SU-DHL-6 (cell line): ENCODE measurements around the gene ZNF219.

Experiments used
- H2AFZ ChIP-seq: fragments of 200-600 bp; sonication (generic); 2 replicates; pipeline ENCODE4 v1.6.1; 2014; ENCODE audit warnings: low read depth, mild to moderate bottlenecking, moderate library complexity, mixed read lengths, antibody characterized with exemption, low read length; ENCODE audit not compliant: severe bottlenecking
- H3F3A ChIP-seq: fragments of 200-600 bp; shearing (Covaris generic); 2 replicates; pipeline ENCODE4 v1.6.0; 2016; ENCODE audit warnings: antibody characterized with exemption, mild to moderate bottlenecking; ENCODE audit not compliant: insufficient read depth
- H3K27ac ChIP-seq: fragments of 200-600 bp; sonication (generic); 2 replicates; pipeline ENCODE4 v1.5.1; 2016; ENCODE audit warnings: low read depth, mild to moderate bottlenecking, low read length, moderate library complexity, mixed read lengths
- H3K27me3 ChIP-seq: fragments of 200-600 bp; sonication (generic), shearing (Covaris generic); 2 replicates; pipeline ENCODE4 v1.6.0; 2014; ENCODE audit warnings: mild to moderate bottlenecking, low read length
- H3K36me3 ChIP-seq: fragments of 200-600 bp; sonication (generic); 2 replicates; pipeline ENCODE4 v1.6.1; 2014; ENCODE audit warnings: mild to moderate bottlenecking, low read length, mixed read lengths
- H3K4me2 ChIP-seq: fragments of 300-600, 200-600 bp; shearing (Covaris generic), sonication (generic); 2 replicates; pipeline ENCODE4 v1.6.0; 2014; ENCODE audit warnings: low read length, low read depth, mild to moderate bottlenecking; ENCODE audit not compliant: poor library complexity, severe bottlenecking
- H3K4me3 ChIP-seq: fragments of 200-600 bp; sonication (generic); 2 replicates; pipeline ENCODE4 v1.5.1; 2014; ENCODE audit warnings: antibody characterized with exemption, low read length, mild to moderate bottlenecking, mixed read lengths; ENCODE audit not compliant: insufficient read depth, poor library complexity, severe bottlenecking
- H3K79me2 ChIP-seq: fragments of 200-600 bp; sonication (generic); 2 replicates; pipeline ENCODE4 v1.6.1; 2014; ENCODE audit warnings: mild to moderate bottlenecking, low read length, moderate library complexity; ENCODE audit not compliant: insufficient read depth
- H3K9ac ChIP-seq: fragments of 200-600 bp; sonication (generic); 2 replicates; pipeline ENCODE4 v1.7.0; 2014; ENCODE audit warnings: mild to moderate bottlenecking, low read length
- H3K9me2 ChIP-seq: fragments of 200-600 bp; sonication (generic); replicated peaks from 2 replicates; pipeline ENCODE4 v1.6.1; 2014; ENCODE audit warnings: low read length; ENCODE audit not compliant: insufficient read depth
- H3K9me3 ChIP-seq: fragments of 200-600 bp; sonication (generic); 2 replicates; pipeline ENCODE4 v1.6.1; 2014; ENCODE audit warnings: low read length, mixed read lengths; ENCODE audit not compliant: insufficient read depth
- H4K20me1 ChIP-seq: fragments of 200-600 bp; sonication (generic); 2 replicates; pipeline ENCODE4 v1.6.1; 2014; ENCODE audit warnings: low read depth, mild to moderate bottlenecking, antibody characterized with exemption, low read length, moderate library complexity, mixed read lengths
- EZH2phosphoT487 ChIP-seq: fragments of 200-600 bp; sonication (generic), shearing (Covaris generic); conservative IDR thresholded peaks from 2 replicates; pipeline ENCODE4 v1.6.1; 2018; ENCODE audit warnings: mild to moderate bottlenecking, antibody characterized with exemption, low read length, moderate library complexity, mixed read lengths
- TF ChIP-seq, protein P1 (sequence below): fragments of 200-600 bp; sonication (generic); IDR thresholded peaks from one replicate; pipeline ENCODE4 v1.5.1; 2017; ENCODE audit warnings: antibody characterized with exemption, mild to moderate bottlenecking, low read length, moderate library complexity; ENCODE audit not compliant: insufficient read depth, poor library complexity, severe bottlenecking

Gene ZNF219

DNA sequence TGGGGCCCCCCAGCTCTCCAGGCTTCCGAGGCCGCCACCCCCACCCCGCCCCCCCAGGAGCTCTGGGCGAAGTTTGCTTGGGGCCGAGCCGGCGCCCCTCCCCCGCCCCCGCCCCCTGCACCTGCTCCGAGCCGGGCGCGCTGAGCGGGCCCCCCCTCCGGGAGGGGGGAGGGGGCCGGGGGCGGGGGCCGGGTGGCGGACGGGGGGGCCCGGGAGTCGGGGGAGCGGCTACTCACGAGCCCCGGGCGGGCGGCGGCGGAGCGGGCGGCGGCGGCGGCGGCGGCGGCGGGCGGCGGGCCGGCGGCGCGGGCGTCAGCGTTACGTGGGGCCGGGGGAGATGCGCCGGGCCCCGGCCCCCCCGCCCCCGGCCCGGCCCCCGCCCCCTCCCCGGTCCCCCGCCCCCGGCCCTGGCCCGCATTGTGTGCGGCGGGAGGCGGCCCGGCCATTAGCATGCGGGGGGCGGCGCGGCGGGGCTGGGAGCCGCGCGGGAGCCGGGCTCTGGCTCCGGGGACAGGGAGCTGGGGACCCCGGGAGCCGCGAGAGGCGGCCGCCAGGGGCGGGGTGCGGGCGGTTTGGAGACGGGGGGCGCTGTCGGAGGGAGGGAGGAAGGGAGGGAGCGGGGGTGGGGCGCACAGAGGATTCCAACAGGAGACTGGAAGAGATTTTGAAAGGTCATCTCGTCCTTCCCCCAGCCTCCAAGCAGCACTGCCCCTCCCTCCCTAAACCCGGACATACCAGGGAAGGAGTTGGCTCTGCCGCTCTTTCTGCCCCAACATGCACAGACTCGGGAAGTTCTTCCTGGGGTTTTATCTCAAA lies at the start of gene ZNF219:
Gene ZNF219 (minus strand): TSS at position 580 of the 816 bp plus-strand sequence. CDS start 5,064 bp downstream, outside the sequence.
- Histone ChIP-seq H3K79me2 (no peaks in the 10 kb centered on the region), H3K9ac (peak within 1 kb of the TSS; percentile 49), H2AFZ (peak within 1 kb of the TSS; percentile 31), H3K9me2 (no peaks in the 10 kb centered on the region), H3K36me3 (no peaks in the 10 kb centered on the region), H4K20me1 (no peaks in the 10 kb centered on the region), H3K4me3 (peak within 1 kb of the TSS; percentile 52), H3K27me3 (no peaks in the 10 kb centered on the region), H3F3A (peaks cover 4% of the 10 kb centered on the region; the same call in 1 of the 2 replicates), H3K4me2 (peak within 1 kb of the TSS; percentile 59), H3K27ac (no peak within 1 kb of the TSS), H3K9me3 (no peaks in the 10 kb centered on the region)
- TF ChIP-seq EZH2phosphoT487: no peak

DNA sequence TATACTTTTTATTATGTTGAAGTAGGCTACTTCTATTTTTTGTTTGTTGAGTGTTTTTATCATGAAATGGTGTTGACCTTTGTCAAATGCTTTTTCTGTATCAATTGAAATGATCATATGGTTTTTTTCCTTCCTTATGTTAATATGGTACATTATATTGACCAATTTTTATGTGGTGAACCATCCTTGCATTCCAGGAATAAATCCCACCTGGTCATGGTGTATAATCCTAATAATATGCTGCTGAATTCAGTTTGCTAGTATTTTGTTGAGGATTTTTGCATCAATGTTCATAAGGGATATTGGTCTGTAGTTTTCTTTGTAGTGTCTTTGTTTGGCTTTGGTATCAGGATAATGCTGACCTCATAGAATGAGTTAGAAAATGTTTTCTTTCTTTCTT lies 47.0 kb upstream of the ZNF219 start:
- Histone ChIP-seq H3K79me2 (no peaks in the 10 kb centered on the region), H3K4me2 (no peak overlapping the region), H3K9me3 (peaks cover 9% of the 10 kb centered on the region; the same call in 1 of the 2 replicates), H3K27ac (no peak overlapping the region), H2AFZ (no peak overlapping the region), H3K27me3 (no peaks in the 10 kb centered on the region), H3K9ac (no peak overlapping the region), H3K4me3 (no peak overlapping the region), H3K36me3 (no peaks in the 10 kb centered on the region), H3K9me2 (no peaks in the 10 kb centered on the region), H4K20me1 (no peaks in the 10 kb centered on the region), H3F3A (no peaks in the 10 kb centered on the region)
- TF ChIP-seq EZH2phosphoT487: no peak
- TF ChIP-seq, protein P1, sequence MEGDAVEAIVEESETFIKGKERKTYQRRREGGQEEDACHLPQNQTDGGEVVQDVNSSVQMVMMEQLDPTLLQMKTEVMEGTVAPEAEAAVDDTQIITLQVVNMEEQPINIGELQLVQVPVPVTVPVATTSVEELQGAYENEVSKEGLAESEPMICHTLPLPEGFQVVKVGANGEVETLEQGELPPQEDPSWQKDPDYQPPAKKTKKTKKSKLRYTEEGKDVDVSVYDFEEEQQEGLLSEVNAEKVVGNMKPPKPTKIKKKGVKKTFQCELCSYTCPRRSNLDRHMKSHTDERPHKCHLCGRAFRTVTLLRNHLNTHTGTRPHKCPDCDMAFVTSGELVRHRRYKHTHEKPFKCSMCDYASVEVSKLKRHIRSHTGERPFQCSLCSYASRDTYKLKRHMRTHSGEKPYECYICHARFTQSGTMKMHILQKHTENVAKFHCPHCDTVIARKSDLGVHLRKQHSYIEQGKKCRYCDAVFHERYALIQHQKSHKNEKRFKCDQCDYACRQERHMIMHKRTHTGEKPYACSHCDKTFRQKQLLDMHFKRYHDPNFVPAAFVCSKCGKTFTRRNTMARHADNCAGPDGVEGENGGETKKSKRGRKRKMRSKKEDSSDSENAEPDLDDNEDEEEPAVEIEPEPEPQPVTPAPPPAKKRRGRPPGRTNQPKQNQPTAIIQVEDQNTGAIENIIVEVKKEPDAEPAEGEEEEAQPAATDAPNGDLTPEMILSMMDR: no peak

DNA sequence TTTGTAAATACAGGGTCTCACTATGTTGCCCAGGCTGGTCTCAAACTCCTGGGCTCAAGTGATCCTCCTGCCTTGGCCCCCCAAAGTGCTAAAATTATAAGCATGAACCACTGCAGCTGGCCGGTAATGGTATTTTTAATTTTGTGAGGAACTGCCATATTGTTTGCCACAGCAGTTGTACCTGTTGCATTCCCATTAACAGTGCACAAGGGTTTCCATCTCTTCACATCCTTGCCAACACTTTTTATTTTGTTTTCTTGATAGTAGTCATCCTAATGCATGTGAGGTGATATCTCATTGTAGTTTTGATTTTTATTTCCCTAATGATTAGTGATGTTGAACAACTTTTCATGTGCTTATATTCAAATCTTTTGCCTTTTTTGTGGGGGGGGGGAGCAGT lies 43.9 kb upstream of the ZNF219 start:
- Histone ChIP-seq H3K36me3 (no peaks in the 10 kb centered on the region), H3K4me3 (no peak overlapping the region), H3K27me3 (no peaks in the 10 kb centered on the region), H3K27ac (no peak overlapping the region), H3K9ac (no peak overlapping the region), H4K20me1 (no peaks in the 10 kb centered on the region), H2AFZ (no peak overlapping the region), H3K79me2 (no peaks in the 10 kb centered on the region), H3K4me2 (no peak overlapping the region), H3F3A (no peaks in the 10 kb centered on the region), H3K9me2 (no peaks in the 10 kb centered on the region), H3K9me3 (peaks cover 9% of the 10 kb centered on the region; the same call in 1 of the 2 replicates)
- no peak for TF ChIP-seq EZH2phosphoT487
- TF ChIP-seq, protein P1: no peak

DNA sequence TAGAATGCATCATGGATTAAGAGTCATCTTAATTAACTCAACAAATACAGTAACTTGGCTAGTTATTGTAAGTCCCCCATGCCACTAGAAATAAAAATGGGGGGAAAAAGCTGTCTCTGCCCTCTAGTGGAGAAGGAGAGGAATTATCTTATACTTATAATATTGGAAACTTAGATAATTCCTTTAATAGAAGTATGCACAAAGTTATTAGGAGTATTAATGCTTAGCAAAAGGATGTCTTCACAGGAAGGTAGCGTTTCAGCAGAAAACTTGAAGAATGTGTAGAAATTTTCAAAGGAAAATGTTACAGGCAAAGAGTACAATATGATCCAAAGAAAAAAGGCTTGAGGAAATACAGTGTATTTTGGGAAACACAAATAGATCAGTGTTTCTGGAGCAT lies 37.6 kb upstream of the ZNF219 start:
- Histone ChIP-seq H3K36me3 (no peaks in the 10 kb centered on the region), H3K9me3 (no peaks in the 10 kb centered on the region), H3K79me2 (no peaks in the 10 kb centered on the region), H3K9me2 (no peaks in the 10 kb centered on the region), H3K4me2 (no peak overlapping the region), H2AFZ (no peak overlapping the region), H3K4me3 (no peak overlapping the region), H3F3A (no peaks in the 10 kb centered on the region), H3K27ac (no peak overlapping the region), H3K9ac (no peak overlapping the region), H3K27me3 (no peaks in the 10 kb centered on the region), H4K20me1 (no peaks in the 10 kb centered on the region)
- TF ChIP-seq, protein P1: peak; percentile 84
- no peak for TF ChIP-seq EZH2phosphoT487
